GM13976 (cell line): Measurements from ENCODE around the gene ZIM2.

Source experiments
- DNase-seq: peaks from one replicate; pipeline ENCODE4 v3.0.0; 2012; ENCODE audit warnings: low spot score
- CTCF ChIP-seq: IDR thresholded peaks from 2 replicates; pipeline ENCODE4 v1.5.1; 2012; ENCODE audit warnings: borderline replicate concordance, mild to moderate bottlenecking; ENCODE audit not compliant: insufficient read depth; ENCODE audit errors: extremely low read depth, missing control alignments, control extremely low read depth
- in situ Hi-C: fragments of 300-500 bp; cut with MboI; formaldehyde crosslinking; loops from one replicate; pipeline ENCODE4 v1.12.0; 2022; ENCODE audit warnings: low sequenced_read_pairs, mixed read lengths, inconsistent platforms; ENCODE audit not compliant: unreplicated experiment

ZIM2 gene

GRCh38 chr19:56823956-56824355, 16.6 kb downstream of the ZIM2 start:
- in situ Hi-C loops, result no loop called here
- no peak for TF ChIP-seq CTCF
- DNase-seq, result no peak

GRCh38 chr19:56823417-56823816, 17.1 kb downstream of the ZIM2 start:
- in situ Hi-C loops, result no loop called here
- no peak for TF ChIP-seq CTCF
- no peak for DNase-seq

GRCh38 chr19:56822755-56823154, 17.8 kb downstream of the ZIM2 start:
- DNase-seq, result no peak
- in situ Hi-C loops, result no loop called here
- no peak for TF ChIP-seq CTCF

- no peak for TF ChIP-seq CTCF
- no peak for DNase-seq
- in situ Hi-C loops, result no loop called here
These were observed 18.9 kb downstream of the ZIM2 start for GRCh38 chr19:56821675-56822074.

GRCh38 chr19:56821209-56821608, 19.3 kb downstream of the ZIM2 start:
- DNase-seq, result no peak
- in situ Hi-C loops, result no loop called here

GRCh38 chr19:56819166-56819565, 21.4 kb downstream of the ZIM2 start:
- in situ Hi-C loops, result no loop called here
- DNase-seq, result no peak
- TF ChIP-seq CTCF, result no peak

More at GRCh38 chr19:56821209-56821608, 19.3 kb downstream of the ZIM2 start:
- no peak for TF ChIP-seq CTCF

GRCh38 chr19:56814656-56815055, 25.9 kb downstream of the ZIM2 start:
- no peak for DNase-seq
- TF ChIP-seq CTCF, result no peak
- in situ Hi-C loops, result no loop called here
